ENCODE results near the gene UBE2R2. TPM values are rescaled to one million over a fixed set of nuclear protein-coding genes. Genes with fewer than 3 reads are reported as not detected.
A peak's percentile ranks its signal among the peaks of the same experiment; 100 is the strongest.

The UBE2R2 gene
- polyA plus RNA-seq, 3 donors: 30.5 to 50.1 (median 37.2) TPM

DNA sequence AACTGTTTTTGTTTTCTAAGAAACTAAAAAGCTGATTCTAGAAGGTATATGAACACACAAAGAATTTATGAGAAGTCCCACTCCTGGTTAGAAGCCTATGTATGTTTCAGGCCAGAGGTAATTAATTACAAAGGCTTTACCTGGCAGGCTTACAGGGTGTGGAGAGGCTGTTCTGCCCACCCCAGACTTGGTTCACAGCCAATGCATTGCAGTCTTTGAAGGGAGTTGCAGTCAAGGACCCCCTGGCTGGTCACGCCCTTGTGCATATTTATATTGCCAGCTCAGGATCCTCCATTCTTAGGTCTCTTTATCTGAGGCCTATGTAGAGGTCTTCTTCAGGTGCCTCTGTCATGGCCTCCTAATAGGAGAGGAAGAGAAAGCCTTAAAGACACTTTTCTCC lies 35.2 kb upstream of the UBE2R2 start:
- Histone ChIP-seq H3K9me3 (replicated peaks in 1 of 2; ENCODE audit: control insufficient read depth in 1 of 2, insufficient read depth in 1 of 2, low read length in 2 of 2) (no peaks in the 10 kb centered on the region), H4K20me1 (ENCODE audit: insufficient read depth, low read length) (no peaks in the 10 kb centered on the region), H3K4me2 (replicated peaks; ENCODE audit: extremely low read depth, low read length, poor library complexity, severe bottlenecking) (no peak overlapping the region), H3K4me3 (replicated peaks in 1 of 3; ENCODE audit: low read depth in 2 of 3, low read length in 3 of 3) (no peak overlapping the region), H2AFZ (ENCODE audit: insufficient read depth, low read depth, low read length, poor library complexity, severe bottlenecking) (no peak overlapping the region), H3K27ac (ENCODE audit: low read depth in 1 of 2, low read length in 2 of 2) (no peak overlapping the region), H3K9ac (ENCODE audit: insufficient read depth, low read length, poor library complexity, severe bottlenecking) (no peak overlapping the region), H3K27me3 (ENCODE audit: control insufficient read depth in 2 of 2, insufficient read depth in 2 of 2, low read length in 2 of 2) (no peaks in the 10 kb centered on the region), H3K79me2 (ENCODE audit: insufficient read depth, low read length) (no peaks in the 10 kb centered on the region), H3K4me1 (ENCODE audit: control insufficient read depth in 1 of 2, insufficient read depth in 2 of 2, low read length in 2 of 2) (no peaks in the 10 kb centered on the region), H3K36me3 (replicated peaks in 1 of 2; ENCODE audit: control insufficient read depth in 1 of 2, insufficient read depth in 2 of 2, low read length in 2 of 2) (no peaks in the 10 kb centered on the region)
- peaks cover 4 to 9% (median 5%) of the 10 kb centered on the region in 3 donors for H3K27me3 Mint-ChIP-seq (ENCODE audit: low read depth in 3 of 3)
- peaks cover 0 to 1% (median 0%) of the 10 kb centered on the region in 7 donors for H3K9me3 Mint-ChIP-seq
- TF ChIP-seq, protein P1, sequence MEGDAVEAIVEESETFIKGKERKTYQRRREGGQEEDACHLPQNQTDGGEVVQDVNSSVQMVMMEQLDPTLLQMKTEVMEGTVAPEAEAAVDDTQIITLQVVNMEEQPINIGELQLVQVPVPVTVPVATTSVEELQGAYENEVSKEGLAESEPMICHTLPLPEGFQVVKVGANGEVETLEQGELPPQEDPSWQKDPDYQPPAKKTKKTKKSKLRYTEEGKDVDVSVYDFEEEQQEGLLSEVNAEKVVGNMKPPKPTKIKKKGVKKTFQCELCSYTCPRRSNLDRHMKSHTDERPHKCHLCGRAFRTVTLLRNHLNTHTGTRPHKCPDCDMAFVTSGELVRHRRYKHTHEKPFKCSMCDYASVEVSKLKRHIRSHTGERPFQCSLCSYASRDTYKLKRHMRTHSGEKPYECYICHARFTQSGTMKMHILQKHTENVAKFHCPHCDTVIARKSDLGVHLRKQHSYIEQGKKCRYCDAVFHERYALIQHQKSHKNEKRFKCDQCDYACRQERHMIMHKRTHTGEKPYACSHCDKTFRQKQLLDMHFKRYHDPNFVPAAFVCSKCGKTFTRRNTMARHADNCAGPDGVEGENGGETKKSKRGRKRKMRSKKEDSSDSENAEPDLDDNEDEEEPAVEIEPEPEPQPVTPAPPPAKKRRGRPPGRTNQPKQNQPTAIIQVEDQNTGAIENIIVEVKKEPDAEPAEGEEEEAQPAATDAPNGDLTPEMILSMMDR (IDR thresholded peaks at IDR 0.05): no peak
- intact Hi-C loops (cut with micrococcal nuclease): loop anchor here in 1 of 2 donors (5.0 kb wide), 1 partner anchor 49 kb away; no protein-coding TSS in a partner anchor
- H3K4me1 Mint-ChIP-seq: peaks cover 11% of the 10 kb centered on the region
- H3K36me3 Mint-ChIP-seq: no peaks in the 10 kb centered on the region
- DNase-seq: no peak
- H3K4me3 Mint-ChIP-seq: no peak overlapping the region
- H3K27ac Mint-ChIP-seq: no peak overlapping the region
- 100% methylated on average over 1 of the region's 1 CpG for WGBS (ENCODE audit: insufficient coverage)

DNA sequence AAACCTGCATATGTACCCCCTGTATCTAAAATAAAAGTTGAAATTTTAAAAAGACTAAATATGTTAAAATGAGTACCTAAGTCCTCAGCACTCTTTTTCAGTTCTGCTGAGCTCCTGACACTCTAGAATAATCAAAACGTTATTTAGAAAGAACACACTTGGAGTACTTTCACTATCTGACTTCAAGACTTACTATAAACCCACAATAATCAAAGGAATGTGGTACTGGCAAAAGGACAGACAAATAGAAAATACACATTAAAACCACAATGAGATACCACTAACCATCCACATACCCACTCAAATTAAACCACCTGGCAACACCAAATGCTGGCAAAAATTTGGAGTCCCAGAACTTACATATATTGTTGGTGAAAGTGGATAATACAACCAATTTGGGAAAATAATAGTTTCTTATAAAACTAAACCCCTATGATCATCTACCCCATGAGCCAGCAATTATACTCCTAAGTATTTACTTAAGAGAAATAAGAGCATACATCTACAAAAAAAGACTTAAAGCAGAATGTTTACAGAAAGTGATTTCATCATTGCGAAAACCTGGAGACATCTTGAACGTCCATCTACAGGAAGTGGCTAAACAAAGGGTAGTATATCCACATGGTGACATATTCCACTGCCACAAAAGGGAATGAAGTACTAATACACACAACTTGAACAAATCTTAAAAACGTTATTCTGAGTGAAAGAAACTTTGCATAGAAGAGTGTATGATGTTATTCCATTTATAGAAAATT lies 34.4 kb upstream of the UBE2R2 start:
- intact Hi-C loops (cut with micrococcal nuclease): loop anchor here in 1 of 2 donors (5.0 kb wide), 1 partner anchor 50 kb away; no protein-coding TSS in a partner anchor
- Histone ChIP-seq H3K4me2 (replicated peaks; ENCODE audit: extremely low read depth, low read length, poor library complexity, severe bottlenecking) (no peak overlapping the region), H3K36me3 (replicated peaks in 1 of 2; ENCODE audit: control insufficient read depth in 1 of 2, insufficient read depth in 2 of 2, low read length in 2 of 2) (no peaks in the 10 kb centered on the region), H3K27ac (ENCODE audit: low read depth in 1 of 2, low read length in 2 of 2) (no peak overlapping the region), H3K79me2 (ENCODE audit: insufficient read depth, low read length) (no peaks in the 10 kb centered on the region), H3K27me3 (ENCODE audit: control insufficient read depth in 2 of 2, insufficient read depth in 2 of 2, low read length in 2 of 2) (no peaks in the 10 kb centered on the region), H3K4me3 (replicated peaks in 1 of 3; ENCODE audit: low read depth in 2 of 3, low read length in 3 of 3) (no peak overlapping the region), H3K9ac (ENCODE audit: insufficient read depth, low read length, poor library complexity, severe bottlenecking) (no peak overlapping the region), H2AFZ (ENCODE audit: insufficient read depth, low read depth, low read length, poor library complexity, severe bottlenecking) (no peak overlapping the region), H3K4me1 (ENCODE audit: control insufficient read depth in 1 of 2, insufficient read depth in 2 of 2, low read length in 2 of 2) (no peaks in the 10 kb centered on the region), H4K20me1 (ENCODE audit: insufficient read depth, low read length) (no peaks in the 10 kb centered on the region), H3K9me3 (replicated peaks in 1 of 2; ENCODE audit: control insufficient read depth in 1 of 2, insufficient read depth in 1 of 2, low read length in 2 of 2) (no peaks in the 10 kb centered on the region)
- H3K9me3 Mint-ChIP-seq: peaks cover 0 to 1% (median 0%) of the 10 kb centered on the region in 7 donors
- peak in 2 of 3 donors; percentile 13 to 16 for DNase-seq
- H3K27me3 Mint-ChIP-seq (ENCODE audit: low read depth in 3 of 3): peaks cover 3 to 5% (median 4%) of the 10 kb centered on the region in 3 donors
- H3K4me3 Mint-ChIP-seq: no peak overlapping the region
- no peaks in the 10 kb centered on the region for H3K36me3 Mint-ChIP-seq
- WGBS (ENCODE audit: insufficient coverage): 86% methylated on average over 1 of the region's 4 CpGs
- peaks cover 11% of the 10 kb centered on the region for H3K4me1 Mint-ChIP-seq
- TF ChIP-seq, protein P1 (IDR thresholded peaks at IDR 0.05): no peak
- no peak overlapping the region for H3K27ac Mint-ChIP-seq

Measured in CD14-positive monocyte (primary cell).